GM19099 (cell line): ENCODE results near the gene TMEM203.

Experiments
- POLR2A ChIP-seq: IDR thresholded peaks from 3 replicates; pipeline ENCODE4 v1.6.1; 2011; ENCODE audit warnings: low read depth; ENCODE audit not compliant: insufficient read length; ENCODE audit errors: extremely low read depth

Gene TMEM203

DNA sequence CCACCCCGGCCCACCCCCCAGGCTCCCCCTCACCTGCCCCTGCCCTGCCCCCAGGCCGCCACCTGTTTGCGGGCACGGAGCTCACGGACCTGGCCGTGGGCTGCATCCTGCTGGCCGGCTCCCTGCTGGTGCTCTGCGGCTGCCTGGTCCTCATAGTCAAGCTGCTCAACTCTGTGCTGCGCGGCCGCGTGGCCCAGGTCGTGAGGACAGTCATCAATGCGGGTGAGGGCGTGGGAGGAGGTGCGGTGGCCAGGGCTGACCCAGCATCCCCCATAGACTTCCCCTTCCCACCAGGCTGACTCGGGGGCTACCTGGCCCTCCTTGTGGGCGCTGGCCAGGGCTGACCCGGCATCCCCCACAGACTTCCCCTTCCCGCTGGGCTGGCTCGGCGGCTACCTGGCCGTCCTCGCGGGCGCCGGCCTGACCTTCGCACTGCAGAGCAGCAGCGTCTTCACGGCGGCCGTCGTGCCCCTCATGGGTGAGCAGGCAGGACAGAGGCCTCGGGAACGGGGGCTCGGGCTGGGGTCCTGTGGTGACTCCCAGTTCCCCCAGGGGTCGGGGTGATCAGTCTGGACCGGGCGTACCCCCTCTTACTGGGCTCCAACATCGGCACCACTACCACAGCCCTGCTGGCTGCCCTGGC is 28.7 kb upstream of the TMEM203 start:
- TF ChIP-seq POLR2A = no peak

DNA sequence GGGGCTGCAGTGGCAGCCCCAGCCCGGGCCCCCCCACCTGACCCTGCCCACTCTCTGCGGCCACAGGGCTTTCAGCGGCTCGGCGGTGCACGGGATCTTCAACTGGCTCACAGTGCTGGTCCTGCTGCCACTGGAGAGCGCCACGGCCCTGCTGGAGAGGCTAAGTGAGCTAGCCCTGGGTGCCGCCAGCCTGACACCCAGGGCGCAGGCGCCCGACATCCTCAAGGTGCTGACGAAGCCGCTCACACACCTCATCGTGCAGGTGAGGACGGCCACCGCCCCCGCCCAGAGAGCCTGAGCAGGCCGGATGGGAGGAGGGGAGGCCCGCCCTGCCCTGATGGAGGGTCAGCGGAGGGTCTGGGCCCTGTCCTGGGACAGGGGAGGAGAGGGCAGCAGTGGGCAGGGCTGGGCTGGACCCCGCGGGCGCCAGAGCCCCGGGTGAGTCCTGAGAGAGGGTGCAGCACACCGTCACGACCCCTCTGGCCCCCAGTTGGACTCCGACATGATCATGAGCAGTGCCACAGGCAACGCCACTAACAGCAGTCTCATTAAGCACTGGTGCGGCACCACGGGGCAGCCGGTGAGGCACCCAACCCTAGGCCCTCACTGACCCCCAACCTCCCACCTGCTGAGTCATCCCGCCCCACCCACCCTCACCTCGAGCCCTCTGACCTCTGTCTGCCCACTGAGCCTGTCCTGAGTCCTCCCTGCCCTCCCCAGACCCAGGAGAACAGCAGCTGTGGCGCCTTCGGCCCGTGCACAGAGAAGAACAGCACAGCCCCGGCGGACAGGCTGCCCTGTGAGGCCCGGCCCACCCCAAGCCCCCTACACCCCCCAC is 27.9 kb upstream of the TMEM203 start:
- no peak for TF ChIP-seq POLR2A

DNA sequence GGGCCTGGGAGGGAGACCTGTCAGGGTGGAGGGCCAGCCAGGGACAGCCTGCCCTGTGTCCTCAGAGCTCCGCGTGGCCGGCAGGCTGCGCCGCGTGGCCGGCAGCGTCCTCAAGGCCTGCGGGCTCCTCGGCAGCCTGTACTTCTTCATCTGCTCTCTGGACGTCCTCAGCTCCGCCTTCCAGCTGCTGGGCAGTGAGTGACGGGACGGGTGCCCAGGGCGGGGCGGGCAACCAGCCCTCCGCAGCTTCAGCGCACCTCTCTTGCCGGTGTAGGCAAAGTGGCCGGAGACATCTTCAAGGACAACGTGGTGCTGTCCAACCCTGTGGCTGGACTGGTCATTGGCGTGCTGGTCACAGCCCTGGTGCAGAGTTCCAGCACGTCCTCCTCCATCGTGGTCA is 27.1 kb upstream of the TMEM203 start:
- TF ChIP-seq POLR2A = no peak

DNA sequence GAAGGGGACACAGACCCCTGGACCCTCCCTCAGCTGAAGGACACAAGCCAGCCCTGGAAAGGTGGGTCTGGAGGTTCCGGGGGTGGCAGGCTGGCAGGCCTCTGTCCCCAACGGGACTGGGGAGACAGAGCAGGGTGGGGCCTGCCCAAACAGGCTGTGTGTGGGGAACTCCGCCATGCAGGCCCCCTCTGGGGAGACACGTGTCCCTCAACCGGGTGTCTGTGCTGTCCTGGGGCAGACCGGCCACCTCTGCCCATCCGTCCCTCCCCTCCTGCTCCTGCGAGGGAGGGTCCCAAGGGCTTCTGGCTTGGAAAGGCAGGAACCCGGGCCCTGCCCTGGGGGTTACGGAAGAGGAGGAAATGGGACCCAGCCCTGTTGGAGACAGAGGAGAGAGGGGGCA is 26.7 kb upstream of the TMEM203 start:
- no peak for TF ChIP-seq POLR2A

DNA sequence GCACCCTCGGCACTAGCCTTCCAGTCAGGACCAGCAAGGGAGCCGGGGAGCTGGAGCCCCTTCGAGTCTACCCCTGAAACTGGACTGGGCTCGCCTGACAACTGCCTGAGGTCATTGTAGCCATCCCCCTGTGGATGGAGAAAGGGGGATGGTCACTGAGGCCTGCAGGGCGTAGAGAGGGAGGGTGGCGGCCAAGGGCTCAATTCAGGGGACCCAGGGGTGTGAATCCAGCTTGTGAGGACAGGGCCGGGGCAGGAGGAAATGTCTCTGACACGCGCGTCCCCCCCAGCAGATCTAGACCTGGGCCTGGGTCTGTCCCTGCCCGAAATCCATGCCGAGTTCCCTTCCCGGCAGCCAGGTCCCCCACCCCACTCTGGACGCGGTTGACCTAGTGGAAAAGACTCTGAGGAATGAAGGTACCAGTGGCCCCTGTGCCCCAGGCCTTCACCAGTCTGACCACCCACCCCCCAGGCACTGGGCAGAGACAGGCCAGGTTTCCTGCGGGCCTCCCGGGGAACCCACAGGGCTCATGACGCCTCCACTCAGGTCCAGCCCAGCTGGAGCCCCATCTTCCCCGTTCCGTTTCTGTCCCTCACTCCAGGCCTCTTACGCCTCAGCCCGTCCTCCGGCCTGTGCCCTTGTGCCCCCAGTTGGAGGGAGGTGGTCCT is 26.1 kb upstream of the TMEM203 start:
- no peak for TF ChIP-seq POLR2A

DNA sequence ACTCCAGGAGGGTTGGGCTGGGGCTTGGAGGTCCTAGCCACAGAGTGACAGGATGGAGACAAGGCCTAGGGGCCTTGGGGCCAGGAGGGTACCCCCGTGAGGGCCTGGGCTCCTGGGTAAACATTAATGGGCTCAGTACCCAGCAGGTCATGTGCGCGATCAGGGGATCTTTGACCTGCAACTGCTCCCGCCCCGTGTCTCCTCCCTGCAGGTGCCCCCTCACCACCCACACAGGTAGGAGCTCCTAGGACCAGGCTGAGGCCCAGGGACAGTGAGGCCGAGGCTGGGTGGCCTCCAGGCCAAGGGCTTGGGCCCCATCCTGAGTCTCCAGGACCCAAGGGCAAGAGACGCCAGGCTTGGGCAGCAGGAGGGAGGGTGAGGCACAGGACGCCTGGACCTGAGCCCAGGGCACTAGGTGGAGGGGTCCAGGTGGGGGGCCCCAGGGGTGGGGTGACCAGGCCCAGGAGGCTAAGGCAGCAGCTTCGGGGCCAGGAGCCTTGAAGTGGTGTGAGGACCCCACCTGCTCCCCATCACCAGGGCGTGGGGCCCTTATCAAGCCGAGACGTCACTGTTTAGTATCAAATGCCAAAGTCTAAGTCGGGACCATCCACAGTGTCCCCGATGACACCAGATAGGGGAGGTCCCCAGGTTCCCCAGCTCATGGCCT is 25.4 kb upstream of the TMEM203 start, which contains the start of gene SLC34A3:
Gene SLC34A3 (plus strand): TSS at position 197 of the 667 bp plus-strand sequence. CDS start 802 bp downstream, outside the sequence.
- no peak for TF ChIP-seq POLR2A

DNA sequence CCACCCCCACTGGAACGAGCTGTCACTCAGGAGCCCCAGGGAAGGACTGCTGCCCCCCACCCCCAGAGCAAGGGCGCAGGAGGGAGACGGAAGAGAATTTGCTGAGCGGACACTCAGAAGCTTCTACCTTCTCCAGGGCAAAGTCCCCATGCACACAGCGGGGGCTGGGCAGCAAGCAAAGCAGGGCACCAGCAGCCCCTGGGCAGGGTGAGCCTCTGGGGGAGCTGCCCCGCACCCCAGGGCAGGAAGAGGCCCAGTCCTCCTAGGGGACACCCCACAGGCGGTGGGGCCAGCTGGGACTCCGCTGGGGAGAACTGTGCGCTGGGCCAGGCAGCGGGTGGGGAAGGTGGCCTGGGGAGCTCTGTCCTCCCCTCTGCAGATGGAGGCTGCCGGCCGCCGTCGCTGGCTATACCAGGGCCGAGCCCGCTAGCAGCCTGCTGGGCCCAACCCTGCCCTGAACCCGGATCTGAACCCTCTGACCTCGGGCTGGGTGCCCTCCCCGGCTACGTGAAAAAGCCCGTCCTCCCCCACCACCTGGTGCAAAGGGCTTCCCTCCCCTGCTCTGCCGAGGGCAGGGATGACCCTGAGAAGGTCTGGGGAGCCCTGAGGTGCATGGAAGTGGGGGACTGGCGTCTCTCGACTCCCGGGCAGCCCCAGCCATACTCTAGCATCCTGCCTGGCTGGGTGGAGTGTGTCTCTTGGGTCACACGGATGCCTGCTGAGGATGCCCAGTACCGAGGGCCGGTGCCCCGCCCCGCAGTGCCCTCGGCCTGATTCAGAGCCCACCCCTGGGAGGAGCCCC is 24.7 kb upstream of the TMEM203 start:
- no peak for TF ChIP-seq POLR2A

DNA sequence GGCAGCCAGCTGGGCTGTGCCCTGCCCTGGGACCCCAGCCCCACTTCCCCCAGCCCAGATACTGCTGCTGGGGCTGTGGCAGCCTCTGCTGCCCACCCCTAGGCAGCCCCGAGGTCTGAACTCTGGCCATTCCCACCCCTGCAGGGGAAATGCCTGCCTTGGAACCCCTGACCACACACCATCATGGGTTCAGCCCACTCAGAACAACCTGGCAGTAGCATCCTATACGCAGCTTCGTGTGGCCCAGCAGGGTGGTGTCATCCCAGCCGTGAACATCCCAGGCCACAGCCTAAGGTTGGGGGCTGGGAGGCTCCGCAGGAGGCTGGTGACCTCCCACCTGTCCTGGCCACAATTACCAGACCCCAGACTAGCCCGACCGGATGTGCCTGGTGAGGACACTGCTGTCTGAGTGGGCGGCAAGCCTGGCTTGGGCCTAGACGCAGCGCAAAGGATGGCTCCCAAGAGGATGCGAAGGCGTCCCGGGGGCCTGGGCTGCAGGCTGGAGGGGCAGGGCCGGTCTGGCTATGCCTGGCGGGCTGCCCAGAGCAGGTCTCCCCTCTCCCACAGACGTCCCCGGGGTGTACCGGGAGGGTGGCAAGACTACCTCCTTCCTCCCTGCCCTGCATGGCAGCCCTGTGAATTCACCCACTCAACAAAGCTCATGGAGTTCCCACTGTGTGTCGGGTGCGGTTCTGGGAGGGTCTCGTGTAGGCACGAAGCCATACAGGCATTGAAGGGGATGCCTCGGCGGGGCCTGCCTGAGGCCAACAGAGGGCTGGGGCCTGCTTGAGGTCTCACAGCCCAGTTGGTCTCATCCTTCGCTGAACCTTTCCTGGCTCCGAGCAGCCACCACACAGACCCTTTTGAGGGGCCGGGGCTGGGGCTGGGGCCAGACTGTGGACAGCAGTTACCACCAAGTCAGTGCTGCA is 23.8 kb upstream of the TMEM203 start:
- no peak for TF ChIP-seq POLR2A

DNA sequence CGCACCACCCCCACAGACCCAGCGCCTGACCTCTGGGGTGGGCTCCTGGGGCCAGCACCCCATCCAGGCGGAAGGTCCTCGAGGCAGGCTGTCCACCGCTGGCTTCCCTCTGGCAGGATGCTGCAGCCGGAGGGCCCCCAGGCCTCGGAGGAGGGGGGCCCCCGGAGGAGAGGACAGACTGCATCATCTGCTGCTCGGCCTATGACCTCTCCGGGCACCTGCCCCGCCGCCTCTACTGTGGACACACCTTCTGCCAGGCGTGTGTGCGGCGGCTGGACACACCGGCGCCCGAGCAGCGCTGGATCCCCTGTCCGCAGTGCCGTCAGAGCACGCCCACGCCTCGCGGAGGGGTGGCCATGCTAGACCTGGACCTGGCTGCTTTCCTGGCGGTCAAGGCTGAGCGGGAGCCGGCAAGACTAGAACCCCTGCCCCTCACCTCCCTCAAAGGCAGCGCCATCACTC is 23.1 kb upstream of the TMEM203 start:
- no peak for TF ChIP-seq POLR2A

DNA sequence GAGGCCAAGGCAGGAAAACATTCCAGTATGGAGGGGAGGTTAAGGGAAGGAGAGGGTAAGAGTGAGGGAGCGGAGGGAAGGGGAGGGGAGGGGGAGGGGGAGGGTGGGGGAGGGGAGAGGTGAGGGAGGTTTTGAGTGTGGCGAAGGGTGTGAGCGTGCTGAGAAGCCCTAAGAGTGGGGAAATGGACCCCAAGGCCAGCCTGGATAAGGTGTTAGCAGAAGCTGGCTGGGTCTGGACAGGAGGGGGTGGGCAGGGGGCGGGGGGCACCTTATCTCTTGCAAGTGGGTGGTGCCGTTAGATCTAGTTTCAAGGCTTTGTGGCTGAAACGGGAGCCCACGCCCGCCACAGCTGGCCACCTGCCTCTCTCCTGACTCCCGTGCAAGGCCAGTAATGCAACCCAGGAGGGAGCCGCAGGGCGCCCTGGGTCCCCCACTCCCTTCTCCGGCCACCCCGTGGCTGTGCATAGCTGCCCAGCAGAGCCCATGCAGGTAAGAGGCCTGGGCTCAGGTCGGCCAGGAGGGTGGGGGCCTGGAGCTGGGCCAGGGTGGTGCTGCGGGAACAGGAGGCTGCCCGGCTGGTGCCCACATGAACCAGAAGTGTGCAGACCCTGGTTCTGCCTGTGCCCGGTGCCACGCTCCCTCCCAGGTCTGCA is 22.5 kb upstream of the TMEM203 start:
- no peak for TF ChIP-seq POLR2A

DNA sequence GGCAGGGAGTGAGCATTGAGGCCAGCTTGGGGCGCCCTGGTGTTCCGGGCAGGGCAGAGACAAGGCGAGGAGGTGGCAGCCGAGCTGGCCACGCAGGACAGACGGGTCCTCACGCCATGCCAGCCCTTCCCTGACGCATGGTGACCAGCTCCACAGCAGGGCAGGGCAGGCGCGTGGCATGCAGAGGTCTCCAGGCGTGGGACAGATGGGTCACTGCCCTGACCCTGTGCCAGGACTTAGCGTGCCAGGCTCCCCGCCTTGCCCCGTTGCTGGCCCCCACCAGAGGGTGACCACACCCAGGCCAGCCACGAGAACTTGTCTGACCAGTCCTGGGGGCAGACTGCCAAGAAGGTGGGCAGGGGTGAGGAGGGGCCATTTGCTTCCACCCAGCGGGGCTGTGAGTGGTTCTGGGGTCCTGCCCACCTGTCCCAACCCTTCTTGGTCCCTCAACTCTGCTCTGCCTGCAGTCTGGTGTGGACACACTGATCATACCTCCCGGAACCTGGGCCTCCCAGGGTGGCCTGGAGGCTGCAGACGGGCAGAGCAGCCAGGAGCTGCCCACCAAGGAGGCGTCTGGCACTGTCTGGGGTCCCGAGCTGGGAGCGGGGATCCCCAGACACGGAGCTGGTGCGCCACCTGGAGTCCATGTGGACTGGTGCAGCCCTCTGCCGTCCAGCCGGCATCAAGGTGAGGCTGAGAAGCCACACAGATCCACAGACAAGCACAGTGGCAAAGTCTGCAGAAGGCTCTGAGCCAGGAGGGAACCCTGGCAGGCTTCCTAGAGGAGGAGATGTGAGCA is 21.8 kb upstream of the TMEM203 start, which contains the start of gene RNF224:
Gene RNF224 (plus strand): TSS at position 449 of the 799 bp plus-strand sequence. CDS start 834 bp downstream, outside the sequence.
- TF ChIP-seq POLR2A = no peak

DNA sequence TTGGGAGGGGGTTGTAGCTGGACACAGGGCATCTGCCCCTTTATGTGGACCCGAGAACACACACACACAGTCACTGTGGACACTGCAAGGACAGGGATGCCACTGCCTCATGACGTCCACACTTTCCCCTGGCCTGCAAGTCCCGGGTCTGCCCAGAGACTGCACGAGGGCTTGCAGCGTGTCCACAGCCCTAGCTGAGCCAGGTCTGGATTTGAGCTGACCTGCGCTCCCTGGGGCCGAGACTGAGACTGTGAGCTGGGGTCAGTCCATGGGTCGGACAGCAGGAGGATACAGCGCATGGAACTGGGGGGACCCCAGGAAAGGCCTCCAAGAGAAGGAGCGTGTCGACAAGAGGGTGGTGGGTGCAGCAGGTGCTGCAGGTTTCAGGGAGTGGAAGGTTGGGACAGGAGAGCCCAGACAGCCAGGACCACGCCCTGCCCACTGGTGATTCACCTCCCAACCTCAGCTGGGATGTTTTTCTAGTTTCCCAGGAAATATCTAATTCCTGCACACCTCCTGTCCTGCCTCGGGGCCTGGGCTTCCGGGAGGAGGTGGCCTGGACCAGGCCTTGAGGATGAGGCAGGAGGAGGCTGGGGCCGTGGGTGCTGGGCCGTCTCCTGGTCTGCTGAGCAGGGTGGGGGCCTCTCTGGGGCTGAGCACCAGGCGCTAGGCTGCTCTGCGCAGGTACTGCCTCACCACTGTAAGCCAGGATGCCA is 21.0 kb upstream of the TMEM203 start:
- no peak for TF ChIP-seq POLR2A
